Measurements from ENCODE around the gene STAP2.

The STAP2 gene

GRCh38 chr19:4310247-4311121, 28.1 kb downstream of the STAP2 start:
- peak; percentile 55 for ATAC-seq
- TF ChIP-seq POU6F1 (CRISPR knock-in tag; IDR thresholded peaks at IDR 0.05; ENCODE audit: borderline replicate concordance, low read depth) (no peak), TCF4 (CRISPR knock-in tag; IDR thresholded peaks at IDR 0.05; ENCODE audit: borderline replicate concordance) (no peak), CSDC2 (CRISPR knock-in tag; IDR thresholded peaks at IDR 0.05) (no peak), OSR1 (CRISPR knock-in tag; IDR thresholded peaks at IDR 0.05) (no peak), ESRRG (CRISPR knock-in tag; IDR thresholded peaks at IDR 0.05) (no peak), ZNF8 (CRISPR knock-in tag; IDR thresholded peaks at IDR 0.05) (no peak), TOX (CRISPR knock-in tag; IDR thresholded peaks at IDR 0.05; ENCODE audit: borderline replicate concordance) (no peak), BACH2 (CRISPR knock-in tag; IDR thresholded peaks at IDR 0.05; ENCODE audit: borderline replicate concordance) (no peak), CREB5 (CRISPR knock-in tag; IDR thresholded peaks at IDR 0.05; ENCODE audit: low read depth) (no peak), PPARA (CRISPR knock-in tag; IDR thresholded peaks at IDR 0.05; ENCODE audit: borderline replicate concordance) (no peak), ISL1 (CRISPR knock-in tag; IDR thresholded peaks at IDR 0.05) (no peak), ZNF70 (CRISPR knock-in tag; IDR thresholded peaks at IDR 0.05) (no peak), ZC3H10 (CRISPR knock-in tag; IDR thresholded peaks at IDR 0.05) (no peak), GLIS3 (CRISPR knock-in tag; IDR thresholded peaks at IDR 0.05) (no peak), ARNTL (CRISPR knock-in tag; IDR thresholded peaks at IDR 0.05; ENCODE audit: borderline replicate concordance, low read depth) (no peak), PATZ1 (CRISPR knock-in tag; IDR thresholded peaks at IDR 0.05; ENCODE audit: borderline replicate concordance) (no peak)
- TF ChIP-seq, protein P1, sequence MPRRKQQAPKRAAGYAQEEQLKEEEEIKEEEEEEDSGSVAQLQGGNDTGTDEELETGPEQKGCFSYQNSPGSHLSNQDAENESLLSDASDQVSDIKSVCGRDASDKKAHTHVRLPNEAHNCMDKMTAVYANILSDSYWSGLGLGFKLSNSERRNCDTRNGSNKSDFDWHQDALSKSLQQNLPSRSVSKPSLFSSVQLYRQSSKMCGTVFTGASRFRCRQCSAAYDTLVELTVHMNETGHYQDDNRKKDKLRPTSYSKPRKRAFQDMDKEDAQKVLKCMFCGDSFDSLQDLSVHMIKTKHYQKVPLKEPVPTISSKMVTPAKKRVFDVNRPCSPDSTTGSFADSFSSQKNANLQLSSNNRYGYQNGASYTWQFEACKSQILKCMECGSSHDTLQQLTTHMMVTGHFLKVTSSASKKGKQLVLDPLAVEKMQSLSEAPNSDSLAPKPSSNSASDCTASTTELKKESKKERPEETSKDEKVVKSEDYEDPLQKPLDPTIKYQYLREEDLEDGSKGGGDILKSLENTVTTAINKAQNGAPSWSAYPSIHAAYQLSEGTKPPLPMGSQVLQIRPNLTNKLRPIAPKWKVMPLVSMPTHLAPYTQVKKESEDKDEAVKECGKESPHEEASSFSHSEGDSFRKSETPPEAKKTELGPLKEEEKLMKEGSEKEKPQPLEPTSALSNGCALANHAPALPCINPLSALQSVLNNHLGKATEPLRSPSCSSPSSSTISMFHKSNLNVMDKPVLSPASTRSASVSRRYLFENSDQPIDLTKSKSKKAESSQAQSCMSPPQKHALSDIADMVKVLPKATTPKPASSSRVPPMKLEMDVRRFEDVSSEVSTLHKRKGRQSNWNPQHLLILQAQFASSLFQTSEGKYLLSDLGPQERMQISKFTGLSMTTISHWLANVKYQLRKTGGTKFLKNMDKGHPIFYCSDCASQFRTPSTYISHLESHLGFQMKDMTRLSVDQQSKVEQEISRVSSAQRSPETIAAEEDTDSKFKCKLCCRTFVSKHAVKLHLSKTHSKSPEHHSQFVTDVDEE (CRISPR knock-in tag; IDR thresholded peaks at IDR 0.05) = no peak

- TF ChIP-seq ZNF565 (CRISPR knock-in tag; conservative IDR thresholded peaks at IDR 0.05; ENCODE audit: low read depth) = no peak
- no peak for ATAC-seq
Observed at GRCh38 chr19:4305659-4306058, 33.0 kb downstream of the STAP2 start.

- ATAC-seq = no peak
- no peak for TF ChIP-seq GLIS3 (CRISPR knock-in tag; IDR thresholded peaks at IDR 0.05)
- TF ChIP-seq CSRNP3 (CRISPR knock-in tag; IDR thresholded peaks at IDR 0.05) = no peak
- TF ChIP-seq ZNF70 (CRISPR knock-in tag; IDR thresholded peaks at IDR 0.05) = 0 out of 2 replicates have a peak, but pooled peaks have one; percentile 25
Observed at GRCh38 chr19:4305257-4305612, 33.4 kb downstream of the STAP2 start.

Data from SK-N-SH treated with all-trans-retinoic acid at 6 μM for 48 hours (cell line).